ENCODE measurements around the gene NDUFC1. TPM values are rescaled to one million over a fixed set of nuclear protein-coding genes. Genes with fewer than 3 reads are reported as not detected.
"Not testable (repeated sequence)": the region's sequence is repeated elsewhere in the genome, so short reads cannot be mapped to it uniquely, and the experiment has no call there.

The NDUFC1 gene
- total and polyA plus RNA-seq, 5 donors from 2014 or later = 23.2 to 207 (median 178) TPM

DNA sequence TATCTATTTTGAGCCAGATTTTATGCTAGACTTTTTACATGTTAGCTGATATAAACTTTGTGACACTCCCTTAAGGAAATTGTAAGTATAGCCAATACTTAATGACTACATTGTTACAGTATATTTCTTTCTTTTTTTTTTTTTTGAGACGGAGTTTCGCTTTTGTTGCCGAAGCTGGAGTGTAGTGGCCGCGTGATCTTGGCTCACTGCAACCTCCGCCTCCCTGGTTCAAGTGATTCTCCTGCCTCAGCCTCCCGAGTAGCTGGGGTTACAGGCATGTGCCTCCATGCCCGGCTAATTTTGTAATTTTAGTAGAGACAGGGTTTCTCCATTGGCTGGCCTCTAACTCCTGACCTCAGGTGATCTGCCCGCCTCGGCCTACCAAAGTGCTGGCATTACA lies 11.1 kb upstream of the NDUFC1 start:
- ATAC-seq (ENCODE audit: low read depth in 2 of 2) = not testable (repeated sequence)
- Histone ChIP-seq H3K27ac (ENCODE audit: insufficient read depth, low read length, poor library complexity, severe bottlenecking) (peak overlapping the region; percentile 65), H3K4me1 (ENCODE audit: control insufficient read depth, insufficient read depth, low read length, poor library complexity, severe bottlenecking) (peaks cover 53% of the 10 kb centered on the region)

DNA sequence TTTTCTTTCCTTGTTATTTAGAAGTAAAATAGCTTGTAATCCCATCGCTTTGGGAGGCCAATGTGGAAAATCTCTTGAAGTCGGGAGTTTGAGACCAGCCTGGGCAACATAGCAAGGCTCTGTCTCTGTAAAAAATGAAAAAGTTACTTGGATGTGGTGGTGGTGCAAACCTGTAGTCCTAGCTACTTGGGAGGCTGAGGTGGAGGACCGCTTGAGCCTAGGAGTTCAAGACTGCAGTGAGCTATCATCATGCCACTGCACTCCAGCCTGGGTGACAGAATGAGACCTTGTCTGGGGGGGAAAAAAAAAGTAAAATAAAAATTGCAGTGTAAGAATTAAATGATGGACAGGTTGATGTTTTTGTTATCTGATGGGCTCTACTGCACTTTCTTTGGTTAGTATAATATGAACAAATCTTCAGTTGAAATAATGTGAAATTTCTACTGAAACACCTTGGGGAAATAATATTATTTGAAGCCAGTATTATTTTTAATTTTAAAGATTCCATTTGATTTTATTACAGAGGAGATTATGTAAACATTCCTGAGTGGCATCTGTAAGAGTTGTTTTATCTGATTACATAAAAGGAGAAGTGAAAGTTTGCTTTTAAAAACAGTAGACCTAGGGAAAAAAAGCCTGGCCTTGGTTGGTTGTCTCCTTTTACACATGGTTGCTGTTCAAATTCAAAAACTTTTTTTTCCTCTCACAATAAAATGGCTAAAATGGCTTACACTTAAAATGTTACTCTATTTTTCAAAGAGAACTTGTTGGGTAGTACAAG lies 10.5 kb upstream of the NDUFC1 start:
- no peaks in the 10 kb centered on the region for H3K9me3 Mint-ChIP-seq
- H3K27me3 Mint-ChIP-seq = no peaks in the 10 kb centered on the region
- H3K36me3 Mint-ChIP-seq = peaks cover 6% of the 10 kb centered on the region
- H3K4me1 Mint-ChIP-seq = peaks cover 59 to 81% (median 63%) of the 10 kb centered on the region in 4 donors
- Histone ChIP-seq H3K27ac (ENCODE audit: insufficient read depth, low read length, poor library complexity, severe bottlenecking) (peak overlapping the region; percentile 65), H3K27me3 (ENCODE audit: control insufficient read depth, insufficient read depth, low read length) (no peaks in the 10 kb centered on the region), H3K36me3 (ENCODE audit: control insufficient read depth, insufficient read depth, low read length) (peaks cover 2% of the 10 kb centered on the region), H3K9me3 (ENCODE audit: control insufficient read depth in 2 of 2, low read length in 2 of 2) (no peaks in the 10 kb centered on the region), H3K4me1 (ENCODE audit: control insufficient read depth, insufficient read depth, low read length, poor library complexity, severe bottlenecking) (peaks cover 53% of the 10 kb centered on the region), H3K4me3 (ENCODE audit: low read depth, low read length) (no peak overlapping the region)
- DNase-seq (no peak), ATAC-seq (ENCODE audit: low read depth in 2 of 2) (no peak)
- peak overlapping the region in 3 of 4 donors; percentile 46 to 64 (median 58) for H3K4me3 Mint-ChIP-seq
- H3K27ac Mint-ChIP-seq = peak overlapping the region; percentile 6 to 61 (median 57)

More for the DNA sequence above, 11.1 kb upstream of the NDUFC1 start:
- H3K36me3 ChIP-seq (ENCODE audit: control insufficient read depth, insufficient read depth, low read length); DNase-seq; H3K27me3 ChIP-seq (ENCODE audit: control insufficient read depth, insufficient read depth, low read length); H3K9me3 Mint-ChIP-seq; H3K9me3 ChIP-seq (ENCODE audit: control insufficient read depth in 2 of 2, low read length in 2 of 2); H3K36me3 Mint-ChIP-seq; H3K27me3 Mint-ChIP-seq: not testable (repeated sequence)
- Mint-ChIP-seq H3K4me1 (peaks cover 61 to 80% (median 62%) of the 10 kb centered on the region in 4 donors), H3K4me3 (peak overlapping the region; percentile 48 to 75 (median 64)), H3K27ac (peak overlapping the region in 2 of 3 donors; percentile 52 to 80)
- peak overlapping the region; percentile 64 for H3K4me3 ChIP-seq (ENCODE audit: low read depth, low read length)

GRCh38 chr4:139311909-139312308 lies 9.6 kb upstream of the NDUFC1 start:
- H3K9me3 ChIP-seq (ENCODE audit: control insufficient read depth in 2 of 2, low read length in 2 of 2) = no peaks in the 10 kb centered on the region
- peaks cover 2% of the 10 kb centered on the region for H3K36me3 Mint-ChIP-seq
- H3K27me3 ChIP-seq (ENCODE audit: control insufficient read depth, insufficient read depth, low read length) = no peaks in the 10 kb centered on the region
- H3K4me3 Mint-ChIP-seq = peak overlapping the region in 2 of 4 donors; percentile 4 to 21
- H3K9me3 Mint-ChIP-seq = no peaks in the 10 kb centered on the region
- peak overlapping the region; percentile 32 for H3K4me3 ChIP-seq (ENCODE audit: low read depth, low read length)
- peaks cover 50% of the 10 kb centered on the region for H3K4me1 ChIP-seq (ENCODE audit: control insufficient read depth, insufficient read depth, low read length, poor library complexity, severe bottlenecking)
- DNase-seq (no peak), ATAC-seq (ENCODE audit: low read depth in 2 of 2) (no peak)
- peaks cover 54 to 80% (median 63%) of the 10 kb centered on the region in 4 donors for H3K4me1 Mint-ChIP-seq
- no peak overlapping the region for H3K27ac ChIP-seq (ENCODE audit: insufficient read depth, low read length, poor library complexity, severe bottlenecking)
- peaks cover 2% of the 10 kb centered on the region for H3K36me3 ChIP-seq (ENCODE audit: control insufficient read depth, insufficient read depth, low read length)
- peak overlapping the region; percentile 6 to 61 (median 57) for H3K27ac Mint-ChIP-seq
- H3K27me3 Mint-ChIP-seq = no peaks in the 10 kb centered on the region

GRCh38 chr4:139304920-139305319 lies 2.6 kb upstream of the NDUFC1 start:
- Mint-ChIP-seq H3K4me1 (peaks cover 37 to 78% (median 53%) of the 10 kb centered on the region in 4 donors), H3K9me3 (peaks cover 0 to 2% (median 0%) of the 10 kb centered on the region in 7 donors), H3K27ac (peak overlapping the region; percentile 22 to 35 (median 28)), H3K27me3 (peaks cover 7% of the 10 kb centered on the region), H3K4me3 (peak overlapping the region in 3 of 4 donors; percentile 43 to 63 (median 46)), H3K36me3 (peaks cover 14% of the 10 kb centered on the region)
- H3K4me3 ChIP-seq (ENCODE audit: low read depth, low read length) = no peak overlapping the region
- H3K4me1 ChIP-seq (ENCODE audit: control insufficient read depth, insufficient read depth, low read length, poor library complexity, severe bottlenecking) = peaks cover 40% of the 10 kb centered on the region
- H3K9me3 ChIP-seq (ENCODE audit: control insufficient read depth in 2 of 2, low read length in 2 of 2) = no peaks in the 10 kb centered on the region
- no peak for DNase-seq
- H3K27ac ChIP-seq (ENCODE audit: insufficient read depth, low read length, poor library complexity, severe bottlenecking) = no peak overlapping the region
- peaks cover 2% of the 10 kb centered on the region for H3K36me3 ChIP-seq (ENCODE audit: control insufficient read depth, insufficient read depth, low read length)
- no peak for ATAC-seq (ENCODE audit: low read depth in 2 of 2)
- no peaks in the 10 kb centered on the region for H3K27me3 ChIP-seq (ENCODE audit: control insufficient read depth, insufficient read depth, low read length)

GRCh38 chr4:139301113-139301820 lies 1.0 kb downstream of the NDUFC1 start, which contains the start of gene NAA15:
NAA15 (plus strand) TSS chr4:139301505; CDS start chr4:139301778, 273 bp downstream.
- H3K9me3 Mint-ChIP-seq = peaks cover 0 to 2% (median 0%) of the 10 kb centered on the region in 7 donors
- H3K4me1 Mint-ChIP-seq = peaks cover 24 to 74% (median 44%) of the 10 kb centered on the region in 4 donors
- peak within 1 kb of the TSS; percentile 96 for H3K4me3 ChIP-seq (ENCODE audit: low read depth, low read length)
- peaks cover 11% of the 10 kb centered on the region for H3K36me3 Mint-ChIP-seq
- no peaks in the 10 kb centered on the region for H3K36me3 ChIP-seq (ENCODE audit: control insufficient read depth, insufficient read depth, low read length)
- peak within 1 kb of the TSS; percentile 97 to 100 (median 98) for H3K4me3 Mint-ChIP-seq
- H3K27me3 ChIP-seq (ENCODE audit: control insufficient read depth, insufficient read depth, low read length) = no peaks in the 10 kb centered on the region
- H3K27ac Mint-ChIP-seq = peak within 1 kb of the TSS; percentile 99
- peaks cover 43% of the 10 kb centered on the region for H3K4me1 ChIP-seq (ENCODE audit: control insufficient read depth, insufficient read depth, low read length, poor library complexity, severe bottlenecking)
- H3K9me3 ChIP-seq (ENCODE audit: control insufficient read depth in 2 of 2, low read length in 2 of 2) = no peaks in the 10 kb centered on the region
- H3K27ac ChIP-seq (ENCODE audit: insufficient read depth, low read length, poor library complexity, severe bottlenecking) = peak within 1 kb of the TSS; percentile 98
- peaks cover 7% of the 10 kb centered on the region for H3K27me3 Mint-ChIP-seq
- ATAC-seq (ENCODE audit: low read depth in 2 of 2) (peak; percentile 90 to 91), DNase-seq (peak; percentile 95 to 98 (median 96))

DNA sequence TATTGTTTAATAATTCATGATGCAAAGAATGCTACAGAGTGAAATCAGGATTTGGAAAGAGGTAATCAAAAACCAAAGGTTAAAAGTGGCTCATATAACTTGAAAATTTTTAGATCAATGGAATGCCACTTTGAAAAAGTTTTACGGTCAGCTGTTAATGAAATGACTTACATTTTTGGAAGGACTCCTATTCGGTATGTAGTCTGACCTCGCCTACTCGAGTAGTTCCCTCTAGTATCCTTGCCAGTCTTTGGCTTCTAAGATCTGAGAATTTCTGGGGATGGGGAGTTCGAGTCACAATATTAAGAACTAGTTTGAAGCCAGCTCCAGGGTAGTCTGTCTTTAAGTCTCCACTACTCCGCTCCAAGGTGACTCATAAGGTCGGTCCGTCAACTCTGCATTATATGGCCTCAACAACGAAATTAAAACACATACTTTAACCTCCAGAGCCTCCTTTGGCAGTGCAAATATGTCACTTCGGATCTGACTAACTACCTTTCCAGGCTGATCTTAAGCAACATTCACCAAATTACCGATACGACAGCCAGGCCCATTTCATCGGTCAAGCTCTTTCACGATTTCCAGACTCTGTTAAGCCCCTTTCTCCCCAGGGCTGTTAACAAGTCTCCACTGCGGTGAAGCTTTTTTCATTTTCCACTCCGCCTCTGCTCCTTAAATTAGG lies 1.7 kb downstream of the NDUFC1 start:
- peaks cover 42% of the 10 kb centered on the region for H3K4me1 ChIP-seq (ENCODE audit: control insufficient read depth, insufficient read depth, low read length, poor library complexity, severe bottlenecking)
- H3K27ac Mint-ChIP-seq = peak overlapping the region; percentile 99
- no peak for DNase-seq

DNA sequence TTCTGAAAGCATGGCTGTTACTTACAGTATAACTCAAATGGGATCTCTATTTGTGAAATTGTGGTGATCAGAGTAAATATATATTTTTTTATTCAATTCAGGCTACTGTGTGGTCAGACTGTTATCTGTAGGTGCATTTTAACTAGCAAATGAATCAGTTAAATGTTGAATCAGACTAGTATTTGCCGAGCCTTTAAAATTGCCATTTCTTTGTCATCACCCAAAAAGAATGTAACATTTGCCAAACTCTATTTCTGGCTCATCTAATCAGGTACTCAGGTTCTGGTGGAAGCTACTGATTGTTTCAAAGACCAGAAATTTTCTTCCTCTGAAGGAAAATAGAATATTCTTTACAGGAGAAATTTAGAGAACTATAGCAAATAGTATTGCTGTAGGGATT lies 2.7 kb downstream of the NDUFC1 start:
- DNase-seq (no peak), ATAC-seq (ENCODE audit: low read depth in 2 of 2) (no peak)
- Histone ChIP-seq H3K27ac (ENCODE audit: insufficient read depth, low read length, poor library complexity, severe bottlenecking) (no peak overlapping the region), H3K27me3 (ENCODE audit: control insufficient read depth, insufficient read depth, low read length) (no peaks in the 10 kb centered on the region), H3K4me3 (ENCODE audit: low read depth, low read length) (peak overlapping the region; percentile 96), H3K4me1 (ENCODE audit: control insufficient read depth, insufficient read depth, low read length, poor library complexity, severe bottlenecking) (peaks cover 43% of the 10 kb centered on the region), H3K36me3 (ENCODE audit: control insufficient read depth, insufficient read depth, low read length) (no peaks in the 10 kb centered on the region), H3K9me3 (ENCODE audit: control insufficient read depth in 2 of 2, low read length in 2 of 2) (no peaks in the 10 kb centered on the region)
- peaks cover 8% of the 10 kb centered on the region for H3K36me3 Mint-ChIP-seq
- H3K4me1 Mint-ChIP-seq = peaks cover 24 to 71% (median 43%) of the 10 kb centered on the region in 4 donors
- H3K27me3 Mint-ChIP-seq = peaks cover 7% of the 10 kb centered on the region
- peak overlapping the region; percentile 97 to 100 (median 98) for H3K4me3 Mint-ChIP-seq
- H3K9me3 Mint-ChIP-seq = peaks cover 0 to 2% (median 0%) of the 10 kb centered on the region in 7 donors
- peak overlapping the region in 2 of 3 donors; percentile 99 for H3K27ac Mint-ChIP-seq

More for the DNA sequence above, 1.7 kb downstream of the NDUFC1 start:
- H3K27ac ChIP-seq (ENCODE audit: insufficient read depth, low read length, poor library complexity, severe bottlenecking) = peak overlapping the region; percentile 98
- Mint-ChIP-seq H3K4me1 (peaks cover 25 to 74% (median 44%) of the 10 kb centered on the region in 4 donors), H3K36me3 (peaks cover 11% of the 10 kb centered on the region), H3K4me3 (peak overlapping the region; percentile 97 to 100 (median 98)), H3K9me3 (peaks cover 0 to 2% (median 0%) of the 10 kb centered on the region in 7 donors), H3K27me3 (peaks cover 7% of the 10 kb centered on the region)
- H3K36me3 ChIP-seq (ENCODE audit: control insufficient read depth, insufficient read depth, low read length) = no peaks in the 10 kb centered on the region
- ATAC-seq (ENCODE audit: low read depth in 2 of 2) = peak in 1 of 2 donors; percentile 11
- H3K4me3 ChIP-seq (ENCODE audit: low read depth, low read length) = peak overlapping the region; percentile 96
- no peaks in the 10 kb centered on the region for H3K27me3 ChIP-seq (ENCODE audit: control insufficient read depth, insufficient read depth, low read length)
- H3K9me3 ChIP-seq (ENCODE audit: control insufficient read depth in 2 of 2, low read length in 2 of 2) = no peaks in the 10 kb centered on the region

Measured in CD4-positive, CD25-positive, alpha-beta regulatory T cell (primary cell).